Breast epithelium (tissue), 4 donors: Measurements from ENCODE around the gene FNDC10. TPM values are rescaled to one million over a fixed set of nuclear protein-coding genes. Genes with fewer than 3 reads are reported as not detected.

Source experiments
- DNase-seq, 2 donors: peaks; one replicate each; pipeline ENCODE4 v3.0.0-alpha.2; 2019; ENCODE audit warnings: low spot score in 2 of 2
- H3K27ac ChIP-seq, 2 donors: fragments of 200-600 bp; sonication (generic) in 1 of 2; one replicate each; pipeline ENCODE4 v1.5.1; 2016 to 2019; ENCODE audit warnings: mild to moderate bottlenecking in 1 of 2
- H3K27me3 ChIP-seq, 2 donors: fragments of 200-600 bp; sonication (generic) in 1 of 2; one replicate each; pipeline versions ENCODE4 v1.5.1 to v1.6.0; 2017 to 2019; ENCODE audit warnings: control low read depth in 1 of 2, mild to moderate bottlenecking in 1 of 2
- H3K36me3 ChIP-seq: fragments of 200-600 bp; one replicate; pipeline ENCODE4 v1.5.1; 2019
- H3K4me1 ChIP-seq, 2 donors: fragments of 200-600 bp; sonication (generic); one replicate each; pipeline ENCODE4 v1.5.1; 2016 to 2019; ENCODE audit warnings: control low read depth in 1 of 2
- H3K4me3 ChIP-seq, 3 donors: fragments of 200-600 bp; sonication (generic); 1 replicate in 2 of 3; 2 replicates in 1 of 3; pipeline ENCODE4 v1.5.1; 2016 to 2019; ENCODE audit warnings: mild to moderate bottlenecking in 3 of 3, moderate library complexity in 2 of 3
- H3K9me3 ChIP-seq, 2 donors: fragments of 200-600 bp; sonication (generic) in 1 of 2; one replicate each; pipeline ENCODE4 v1.5.1; 2016 to 2019; ENCODE audit warnings: control low read depth in 1 of 2
- POLR2A ChIP-seq: fragments of 450-650 bp; IDR thresholded peaks from one replicate; pipeline ENCODE4 v1.6.1; 2016; ENCODE audit warnings: antibody characterized with exemption, mild to moderate bottlenecking, moderate library complexity
- POLR2AphosphoS5 ChIP-seq, 3 donors: sonication (generic); formaldehyde crosslinking; IDR thresholded peaks; one replicate each; pipeline ENCODE4 v1.6.1; 2017; ENCODE audit warnings: antibody characterized with exemption in 3 of 3
- intact Hi-C: fragments of 100-400 bp; cut with DNase I; formaldehyde crosslinking; loops from one replicate; pipeline ENCODE4 v1.15.1; 2023; ENCODE audit warnings: low total_unique reads
- total RNA-seq, 3 donors: library from RNA; depleted of rRNA; stranded (reverse); fragments of >200 nt; gene quantifications; one replicate each; pipeline ENCODE4 v1.1.0, GENCODE V29; 2016
- TF ChIP-seq, protein P1 (sequence below), 3 donors: fragments of 450-650 bp; IDR thresholded peaks; one replicate each; pipeline ENCODE4 v1.5.1; 2016 to 2017; ENCODE audit warnings: antibody characterized with exemption in 3 of 3, mild to moderate bottlenecking in 3 of 3, moderate library complexity in 3 of 3

Gene FNDC10
- total RNA-seq, 3 donors from 2014 or later: 0.48 to 2.9 (median 0.98) TPM

DNA sequence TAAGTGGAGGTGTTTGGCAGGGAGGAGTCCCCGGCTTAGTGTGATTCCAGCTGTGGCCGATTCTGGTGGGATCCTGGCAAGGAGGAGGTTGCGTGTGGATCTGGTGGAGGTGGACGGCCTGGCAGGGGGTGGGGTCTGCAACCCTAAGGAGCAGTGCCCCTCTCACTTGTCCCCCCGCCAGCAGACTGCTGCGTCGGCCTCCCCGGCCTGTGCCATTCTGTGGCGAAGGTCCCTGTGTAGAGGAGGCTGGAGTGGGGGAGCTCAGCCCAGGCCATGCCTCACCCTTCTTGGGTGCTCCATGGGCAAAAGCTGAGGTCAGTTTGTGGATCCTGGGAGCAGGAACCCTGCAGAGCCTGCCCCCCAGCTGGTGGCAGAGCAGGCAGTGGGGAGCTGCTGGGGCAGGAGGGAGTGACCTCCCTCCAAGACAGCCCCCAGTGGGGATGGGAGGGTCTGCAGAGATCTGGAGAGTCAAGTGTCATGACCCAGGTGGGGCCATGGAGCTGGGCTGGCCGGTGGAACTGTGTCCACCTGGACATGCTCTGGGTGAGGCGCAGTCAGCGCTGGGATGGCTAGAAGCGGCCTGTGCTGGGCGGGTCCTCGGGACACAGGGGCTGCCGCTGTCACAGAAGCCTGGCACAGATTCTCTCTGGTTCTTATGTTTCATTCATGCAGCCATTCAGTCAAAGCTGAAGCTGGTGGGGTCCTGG lies 20.7 kb upstream of the FNDC10 start:
- H3K27me3 ChIP-seq: no peaks in the 10 kb centered on the region
- no peaks in the 10 kb centered on the region for H3K36me3 ChIP-seq
- H3K27ac ChIP-seq: no peak overlapping the region
- no peak for DNase-seq
- peaks cover 7 to 12% of the 10 kb centered on the region in 2 donors for H3K4me1 ChIP-seq
- intact Hi-C loops: no loop called here
- H3K9me3 ChIP-seq: no peaks in the 10 kb centered on the region
- H3K4me3 ChIP-seq: no peak overlapping the region
- TF ChIP-seq, protein P1, sequence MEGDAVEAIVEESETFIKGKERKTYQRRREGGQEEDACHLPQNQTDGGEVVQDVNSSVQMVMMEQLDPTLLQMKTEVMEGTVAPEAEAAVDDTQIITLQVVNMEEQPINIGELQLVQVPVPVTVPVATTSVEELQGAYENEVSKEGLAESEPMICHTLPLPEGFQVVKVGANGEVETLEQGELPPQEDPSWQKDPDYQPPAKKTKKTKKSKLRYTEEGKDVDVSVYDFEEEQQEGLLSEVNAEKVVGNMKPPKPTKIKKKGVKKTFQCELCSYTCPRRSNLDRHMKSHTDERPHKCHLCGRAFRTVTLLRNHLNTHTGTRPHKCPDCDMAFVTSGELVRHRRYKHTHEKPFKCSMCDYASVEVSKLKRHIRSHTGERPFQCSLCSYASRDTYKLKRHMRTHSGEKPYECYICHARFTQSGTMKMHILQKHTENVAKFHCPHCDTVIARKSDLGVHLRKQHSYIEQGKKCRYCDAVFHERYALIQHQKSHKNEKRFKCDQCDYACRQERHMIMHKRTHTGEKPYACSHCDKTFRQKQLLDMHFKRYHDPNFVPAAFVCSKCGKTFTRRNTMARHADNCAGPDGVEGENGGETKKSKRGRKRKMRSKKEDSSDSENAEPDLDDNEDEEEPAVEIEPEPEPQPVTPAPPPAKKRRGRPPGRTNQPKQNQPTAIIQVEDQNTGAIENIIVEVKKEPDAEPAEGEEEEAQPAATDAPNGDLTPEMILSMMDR (IDR thresholded peaks at IDR 0.05): no peak
- TF ChIP-seq POLR2AphosphoS5 (IDR thresholded peaks at IDR 0.05): no peak
- no peak for TF ChIP-seq POLR2A

DNA sequence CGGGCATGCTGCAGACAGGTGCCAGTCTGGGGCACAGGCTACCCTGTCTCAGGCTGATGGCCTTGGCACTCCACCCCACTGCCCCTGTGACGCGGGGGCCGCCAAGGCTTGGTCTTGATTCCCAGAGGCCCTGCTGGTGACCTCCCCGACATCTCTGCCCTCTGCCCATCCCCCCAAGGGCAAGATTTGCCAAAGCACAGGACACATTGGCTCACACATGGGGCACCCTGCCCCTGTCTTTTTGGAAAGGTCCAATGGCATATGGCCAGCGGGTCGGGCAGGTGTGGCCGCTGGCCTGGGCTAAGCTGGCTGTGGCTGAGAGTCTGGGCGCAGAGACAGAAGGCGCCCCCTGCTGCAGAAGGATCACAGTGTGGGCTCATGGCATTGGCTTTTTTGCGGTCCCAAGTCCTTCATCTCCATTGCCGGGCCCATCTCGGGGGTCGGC lies 20.0 kb upstream of the FNDC10 start:
- no peaks in the 10 kb centered on the region for H3K36me3 ChIP-seq
- TF ChIP-seq POLR2AphosphoS5 (IDR thresholded peaks at IDR 0.05): no peak
- TF ChIP-seq POLR2A: no peak
- TF ChIP-seq, protein P1 (IDR thresholded peaks at IDR 0.05): no peak
- H3K4me1 ChIP-seq: peaks cover 7 to 12% of the 10 kb centered on the region in 2 donors
- no peaks in the 10 kb centered on the region for H3K9me3 ChIP-seq
- intact Hi-C loops: no loop called here
- no peak overlapping the region for H3K4me3 ChIP-seq
- no peaks in the 10 kb centered on the region for H3K27me3 ChIP-seq
- no peak overlapping the region for H3K27ac ChIP-seq
- DNase-seq: no peak

DNA sequence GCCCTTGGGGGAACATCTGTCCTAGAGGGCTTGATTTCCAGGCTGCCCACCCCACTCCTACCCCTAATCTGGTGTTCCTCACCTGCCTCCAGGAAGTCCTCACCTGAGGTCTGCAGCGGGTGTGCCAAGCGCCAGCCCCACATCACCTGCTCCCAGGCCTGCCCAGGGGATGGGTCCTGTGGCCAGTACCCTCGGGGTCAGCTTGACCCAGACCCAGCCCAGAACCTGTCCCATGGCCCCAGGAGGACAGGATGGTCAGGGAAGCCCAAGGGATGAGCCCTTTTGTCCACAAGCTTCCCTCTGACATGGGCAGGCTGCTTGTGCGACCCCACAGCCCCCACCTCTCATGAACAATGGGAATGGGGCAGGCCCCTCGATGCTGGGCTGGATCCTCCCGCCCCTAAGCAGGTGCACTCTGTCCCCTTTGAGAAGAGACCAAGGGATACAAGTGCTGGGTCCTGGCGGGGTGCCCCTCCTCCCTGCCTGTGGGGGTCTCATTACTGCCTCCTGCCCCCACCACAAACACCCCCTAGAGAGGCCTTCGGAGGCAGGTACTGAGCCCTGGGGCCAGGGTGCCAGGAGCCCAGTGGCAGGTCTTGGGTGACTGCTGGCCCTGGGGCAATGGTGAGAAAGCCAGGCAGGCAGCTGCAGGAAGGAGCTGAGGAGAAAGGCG lies 18.6 kb upstream of the FNDC10 start:
- no peaks in the 10 kb centered on the region for H3K27me3 ChIP-seq
- H3K36me3 ChIP-seq: no peaks in the 10 kb centered on the region
- H3K9me3 ChIP-seq: no peaks in the 10 kb centered on the region
- intact Hi-C loops: no loop called here
- peaks cover 14 to 18% of the 10 kb centered on the region in 2 donors for H3K4me1 ChIP-seq
- TF ChIP-seq POLR2AphosphoS5 (IDR thresholded peaks at IDR 0.05) (no peak), POLR2A (no peak)
- TF ChIP-seq, protein P1 (IDR thresholded peaks at IDR 0.05): no peak
- H3K27ac ChIP-seq: no peak overlapping the region
- DNase-seq: no peak
- no peak overlapping the region for H3K4me3 ChIP-seq

DNA sequence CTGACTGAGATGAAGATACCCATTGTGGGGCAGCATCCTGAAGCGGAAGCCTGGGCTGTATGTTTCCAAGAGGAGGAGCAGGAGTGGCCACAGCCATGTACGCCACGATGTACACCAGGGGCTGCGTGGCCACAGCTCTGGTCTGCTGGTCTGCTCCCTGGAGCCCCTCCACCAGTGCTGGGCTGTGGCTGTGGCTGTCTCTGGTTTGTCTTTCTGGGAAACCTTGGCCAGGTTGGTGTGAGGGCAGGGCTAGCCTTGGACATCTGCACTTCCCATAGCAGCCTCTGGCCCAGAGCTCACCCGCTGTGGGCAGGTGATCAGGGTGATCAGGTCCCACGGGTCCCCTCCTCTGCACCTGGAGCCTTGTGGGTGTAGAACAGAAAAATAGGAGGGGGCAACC lies 18.0 kb upstream of the FNDC10 start:
- Histone ChIP-seq H3K4me1 (peaks cover 14 to 19% of the 10 kb centered on the region in 2 donors), H3K36me3 (no peaks in the 10 kb centered on the region), H3K9me3 (no peaks in the 10 kb centered on the region), H3K27ac (no peak overlapping the region), H3K4me3 (no peak overlapping the region), H3K27me3 (no peaks in the 10 kb centered on the region)
- DNase-seq: no peak
- TF ChIP-seq, protein P1 (IDR thresholded peaks at IDR 0.05): no peak
- TF ChIP-seq POLR2AphosphoS5 (IDR thresholded peaks at IDR 0.05): no peak
- no peak for TF ChIP-seq POLR2A
- intact Hi-C loops: no loop called here

DNA sequence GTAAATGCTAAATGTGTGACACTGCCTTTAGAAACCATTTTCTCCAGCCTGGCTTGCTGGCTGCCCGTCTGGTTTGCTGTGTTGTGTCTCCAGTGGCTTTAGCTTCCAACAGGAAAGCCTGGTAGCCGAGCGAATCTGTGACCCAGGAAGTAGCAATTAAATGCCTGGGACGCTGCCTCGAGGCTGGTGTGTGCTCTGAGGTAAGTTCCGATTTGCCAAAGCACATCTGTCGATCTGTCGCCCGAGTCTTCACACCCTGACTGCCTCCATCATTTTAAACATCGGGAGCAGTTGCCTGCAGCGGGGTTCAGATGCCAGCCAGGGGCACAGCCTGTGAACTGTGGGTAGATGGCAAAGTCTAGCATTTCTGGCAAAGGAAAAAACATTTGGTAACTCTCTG lies 17.6 kb upstream of the FNDC10 start:
- intact Hi-C loops: no loop called here
- TF ChIP-seq POLR2AphosphoS5 (IDR thresholded peaks at IDR 0.05) (no peak), POLR2A (no peak)
- TF ChIP-seq, protein P1 (IDR thresholded peaks at IDR 0.05): no peak
- no peak for DNase-seq
- Histone ChIP-seq H3K27me3 (no peaks in the 10 kb centered on the region), H3K4me1 (peaks cover 14 to 19% of the 10 kb centered on the region in 2 donors), H3K36me3 (no peaks in the 10 kb centered on the region), H3K27ac (no peak overlapping the region), H3K9me3 (no peaks in the 10 kb centered on the region), H3K4me3 (no peak overlapping the region)
